IPS-20b (cell line): ENCODE data around the gene MBNL1.

Experiments used
- H3K27ac ChIP-seq: one replicate; pipeline ENCODE4 v1.5.1; 2013; ENCODE audit warnings: low read length
- H3K27me3 ChIP-seq: 2 replicates; pipeline ENCODE4 v1.6.1; 2013; ENCODE audit warnings: mild to moderate bottlenecking, low read length, inconsistent platforms; ENCODE audit not compliant: insufficient read depth
- H3K36me3 ChIP-seq: 2 replicates; pipeline ENCODE4 v1.6.1; 2013; ENCODE audit warnings: low read depth, mild to moderate bottlenecking, inconsistent platforms, low read length, moderate library complexity; ENCODE audit not compliant: insufficient read depth
- H3K4me1 ChIP-seq: 2 replicates; pipeline ENCODE4 v1.6.1; 2013; ENCODE audit warnings: mild to moderate bottlenecking, control low read depth, inconsistent platforms, low read length, moderate library complexity; ENCODE audit not compliant: insufficient read depth
- H3K4me3 ChIP-seq: 2 replicates; pipeline ENCODE4 v1.5.1; 2013; ENCODE audit warnings: mild to moderate bottlenecking, low read length, inconsistent platforms
- H3K9ac ChIP-seq: 2 replicates; pipeline ENCODE4 v1.6.1; 2013; ENCODE audit warnings: low read depth, mild to moderate bottlenecking, inconsistent platforms, low read length, moderate library complexity
- H3K9me3 ChIP-seq: 2 replicates; pipeline ENCODE4 v1.6.1; 2013; ENCODE audit warnings: mild to moderate bottlenecking, low read depth, low read length, inconsistent platforms; ENCODE audit not compliant: insufficient read depth

The MBNL1 gene

GRCh38 chr3:152291649-152292066, 22.9 kb downstream of the MBNL1 start:
- Histone ChIP-seq H3K4me3 (no peak overlapping the region), H3K9ac (no peak overlapping the region), H3K4me1 (no peaks in the 10 kb centered on the region), H3K9me3 (no peaks in the 10 kb centered on the region), H3K27me3 (no peaks in the 10 kb centered on the region), H3K36me3 (no peaks in the 10 kb centered on the region), H3K27ac (no peak overlapping the region)

GRCh38 chr3:152292366-152292765, 23.6 kb downstream of the MBNL1 start:
- Histone ChIP-seq H3K36me3 (no peaks in the 10 kb centered on the region), H3K4me1 (no peaks in the 10 kb centered on the region), H3K4me3 (no peak overlapping the region), H3K27ac (no peak overlapping the region), H3K27me3 (no peaks in the 10 kb centered on the region), H3K9me3 (no peaks in the 10 kb centered on the region), H3K9ac (no peak overlapping the region)

- peaks cover 4% of the 10 kb centered on the region; the same call in 1 of the 2 replicates for H3K4me1 ChIP-seq
- no peak overlapping the region for H3K27ac ChIP-seq
- no peaks in the 10 kb centered on the region for H3K36me3 ChIP-seq
Measured at GRCh38 chr3:152293347-152294006, 24.7 kb downstream of the MBNL1 start.

GRCh38 chr3:152295344-152295743, 26.6 kb downstream of the MBNL1 start:
- H3K9ac ChIP-seq, result no peak overlapping the region
- H3K36me3 ChIP-seq, result no peaks in the 10 kb centered on the region
- no peaks in the 10 kb centered on the region for H3K9me3 ChIP-seq
- H3K4me1 ChIP-seq, result peaks cover 5% of the 10 kb centered on the region; the same call in 1 of the 2 replicates
- H3K4me3 ChIP-seq, result no peak overlapping the region
- no peak overlapping the region for H3K27ac ChIP-seq
- no peaks in the 10 kb centered on the region for H3K27me3 ChIP-seq

More at GRCh38 chr3:152293347-152294006, 24.7 kb downstream of the MBNL1 start:
- no peaks in the 10 kb centered on the region for H3K27me3 ChIP-seq
- H3K4me3 ChIP-seq, result no peak overlapping the region
- H3K9me3 ChIP-seq, result no peaks in the 10 kb centered on the region
- H3K9ac ChIP-seq, result no peak overlapping the region

- peaks cover 8% of the 10 kb centered on the region; the same call in 1 of the 2 replicates for H3K4me1 ChIP-seq
- H3K9me3 ChIP-seq, result no peaks in the 10 kb centered on the region
- no peak overlapping the region for H3K4me3 ChIP-seq
- H3K27ac ChIP-seq, result no peak overlapping the region
- no peaks in the 10 kb centered on the region for H3K27me3 ChIP-seq
- no peak overlapping the region for H3K9ac ChIP-seq
- H3K36me3 ChIP-seq, result no peaks in the 10 kb centered on the region
Measured at GRCh38 chr3:152295806-152296205, 27.1 kb downstream of the MBNL1 start.

GRCh38 chr3:152296382-152296781, 27.7 kb downstream of the MBNL1 start:
- H3K4me3 ChIP-seq, result no peak overlapping the region
- no peak overlapping the region for H3K27ac ChIP-seq
- H3K27me3 ChIP-seq, result no peaks in the 10 kb centered on the region
- H3K36me3 ChIP-seq, result no peaks in the 10 kb centered on the region
- peaks cover 12% of the 10 kb centered on the region for H3K4me1 ChIP-seq
- no peak overlapping the region for H3K9ac ChIP-seq
- H3K9me3 ChIP-seq, result no peaks in the 10 kb centered on the region

GRCh38 chr3:152296971-152297370, 28.2 kb downstream of the MBNL1 start:
- H3K27ac ChIP-seq, result no peak overlapping the region
- peaks cover 18% of the 10 kb centered on the region for H3K4me1 ChIP-seq

GRCh38 chr3:152298393-152299248, 29.9 kb downstream of the MBNL1 start:
- no peak overlapping the region for H3K27ac ChIP-seq
- peak overlapping the region; percentile 18; the same call in 1 of the 2 replicates for H3K9ac ChIP-seq
- H3K36me3 ChIP-seq, result no peaks in the 10 kb centered on the region
- no peaks in the 10 kb centered on the region for H3K27me3 ChIP-seq
- H3K9me3 ChIP-seq, result no peaks in the 10 kb centered on the region
- no peak overlapping the region for H3K4me3 ChIP-seq
- H3K4me1 ChIP-seq, result peaks cover 32% of the 10 kb centered on the region

More at GRCh38 chr3:152296971-152297370, 28.2 kb downstream of the MBNL1 start:
- Histone ChIP-seq H3K4me3 (no peak overlapping the region), H3K36me3 (no peaks in the 10 kb centered on the region), H3K9ac (no peak overlapping the region), H3K9me3 (no peaks in the 10 kb centered on the region), H3K27me3 (no peaks in the 10 kb centered on the region)

- H3K9me3 ChIP-seq, result no peaks in the 10 kb centered on the region
- H3K27me3 ChIP-seq, result no peaks in the 10 kb centered on the region
- H3K4me1 ChIP-seq, result peaks cover 39% of the 10 kb centered on the region
- no peaks in the 10 kb centered on the region for H3K36me3 ChIP-seq
- no peak overlapping the region for H3K4me3 ChIP-seq
- H3K9ac ChIP-seq, result no peak overlapping the region
- no peak overlapping the region for H3K27ac ChIP-seq
Measured at GRCh38 chr3:152299249-152299976, 30.7 kb downstream of the MBNL1 start.

GRCh38 chr3:152300029-152300731, 31.5 kb downstream of the MBNL1 start:
- Histone ChIP-seq H3K36me3 (no peaks in the 10 kb centered on the region), H3K4me3 (no peak overlapping the region), H3K27ac (no peak overlapping the region), H3K9ac (no peak overlapping the region), H3K4me1 (peaks cover 46% of the 10 kb centered on the region), H3K9me3 (no peaks in the 10 kb centered on the region), H3K27me3 (no peaks in the 10 kb centered on the region)

GRCh38 chr3:152301745-152302181, 33.0 kb downstream of the MBNL1 start:
- Histone ChIP-seq H3K9ac (no peak overlapping the region), H3K4me1 (peaks cover 62% of the 10 kb centered on the region), H3K36me3 (no peaks in the 10 kb centered on the region), H3K27ac (no peak overlapping the region), H3K27me3 (no peaks in the 10 kb centered on the region), H3K4me3 (no peak overlapping the region), H3K9me3 (no peaks in the 10 kb centered on the region)
